ENCODE measurements around the gene MRPL55. TPM values are rescaled to one million over a fixed set of nuclear protein-coding genes. Genes with fewer than 3 reads are reported as not detected.
A peak's percentile ranks its signal among the peaks of the same experiment; 100 is the strongest.

Gene MRPL55
- total RNA-seq, 1 experiment from 2014 or later, result 99.3 TPM

GRCh38 chr1:228148196-228148861, 39.2 kb upstream of the MRPL55 start:
- DNase-seq (ENCODE audit: low read depth), result no peak

DNA sequence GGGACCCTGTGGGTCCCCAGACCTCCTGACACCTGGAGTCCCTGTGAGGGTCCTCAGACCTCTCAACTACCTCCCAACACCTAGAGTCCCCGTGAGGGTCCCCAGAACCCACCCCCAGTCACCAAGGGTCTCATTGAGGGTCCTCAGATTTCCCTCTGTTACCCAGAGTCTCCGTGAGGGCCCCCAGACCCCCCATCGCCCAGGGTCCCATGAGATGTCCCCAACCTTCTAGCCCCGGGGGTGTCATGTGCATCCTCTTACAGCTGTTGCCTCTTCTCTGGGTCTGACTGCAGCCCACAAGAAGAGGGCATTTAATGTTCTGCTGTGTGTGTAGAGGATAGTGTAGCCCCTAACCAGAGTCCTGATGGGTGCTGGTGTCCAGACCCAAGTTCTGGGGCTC, 38.7 kb upstream of the MRPL55 start:
- no peak for DNase-seq (ENCODE audit: low read depth)

- no peak for DNase-seq (ENCODE audit: low read depth)
These were observed 38.1 kb upstream of the MRPL55 start for GRCh38 chr1:228147151-228147693.

- no peak for DNase-seq (ENCODE audit: low read depth)
These were observed 37.5 kb upstream of the MRPL55 start for GRCh38 chr1:228146417-228147150.

DNA sequence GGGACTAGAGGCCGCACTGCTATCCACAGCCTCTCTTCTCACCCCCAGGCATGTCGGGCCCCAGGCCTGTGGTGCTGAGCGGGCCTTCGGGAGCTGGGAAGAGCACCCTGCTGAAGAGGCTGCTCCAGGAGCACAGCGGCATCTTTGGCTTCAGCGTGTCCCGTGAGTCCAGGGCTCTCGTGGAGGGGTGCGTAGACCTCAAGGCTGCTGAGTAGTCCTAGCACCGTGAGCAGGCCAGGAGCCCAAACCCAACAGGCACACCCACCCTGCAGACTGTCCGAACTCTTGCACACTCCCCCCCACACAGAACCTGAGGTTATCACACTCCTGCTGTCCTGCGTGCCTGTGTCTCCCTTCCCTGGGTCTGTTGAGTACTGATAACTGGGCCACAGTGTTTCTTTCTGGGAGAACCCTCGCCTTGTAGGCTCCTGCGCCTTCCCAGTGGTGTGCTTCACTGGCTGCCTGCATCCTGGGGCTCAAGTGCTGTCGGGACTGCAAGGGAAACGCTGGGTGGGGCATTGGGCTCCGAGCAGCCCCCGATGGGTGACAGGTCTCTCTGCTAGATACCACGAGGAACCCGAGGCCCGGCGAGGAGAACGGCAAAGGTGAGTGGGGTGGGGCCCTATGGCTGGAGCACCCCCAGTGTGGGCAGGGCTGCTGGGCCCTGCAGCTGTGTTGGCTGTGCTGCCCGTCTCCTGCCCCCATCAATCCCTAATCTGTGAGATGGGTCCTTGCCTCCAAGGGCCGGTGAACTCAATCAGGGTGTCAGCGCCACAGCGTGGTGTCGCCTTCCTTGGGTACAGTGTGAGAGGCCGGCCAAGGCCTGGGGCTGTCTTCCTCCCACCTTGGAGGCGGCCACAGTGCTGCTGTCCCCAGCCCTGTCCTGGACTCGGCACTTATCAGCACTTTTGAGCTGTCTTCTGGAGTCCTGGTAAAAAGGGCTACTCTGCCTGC, 36.6 kb upstream of the MRPL55 start:
- DNase-seq (ENCODE audit: low read depth), result no peak

GRCh38 chr1:228144993-228145343, 35.9 kb upstream of the MRPL55 start:
- DNase-seq (ENCODE audit: low read depth), result no peak

GRCh38 chr1:228144193-228144992, 35.3 kb upstream of the MRPL55 start:
- DNase-seq (ENCODE audit: low read depth), result no peak

GRCh38 chr1:228143480-228144192, 34.5 kb upstream of the MRPL55 start:
- DNase-seq (ENCODE audit: low read depth), result no peak

GRCh38 chr1:228142701-228143136, 33.6 kb upstream of the MRPL55 start:
- DNase-seq (ENCODE audit: low read depth), result no peak

DNA sequence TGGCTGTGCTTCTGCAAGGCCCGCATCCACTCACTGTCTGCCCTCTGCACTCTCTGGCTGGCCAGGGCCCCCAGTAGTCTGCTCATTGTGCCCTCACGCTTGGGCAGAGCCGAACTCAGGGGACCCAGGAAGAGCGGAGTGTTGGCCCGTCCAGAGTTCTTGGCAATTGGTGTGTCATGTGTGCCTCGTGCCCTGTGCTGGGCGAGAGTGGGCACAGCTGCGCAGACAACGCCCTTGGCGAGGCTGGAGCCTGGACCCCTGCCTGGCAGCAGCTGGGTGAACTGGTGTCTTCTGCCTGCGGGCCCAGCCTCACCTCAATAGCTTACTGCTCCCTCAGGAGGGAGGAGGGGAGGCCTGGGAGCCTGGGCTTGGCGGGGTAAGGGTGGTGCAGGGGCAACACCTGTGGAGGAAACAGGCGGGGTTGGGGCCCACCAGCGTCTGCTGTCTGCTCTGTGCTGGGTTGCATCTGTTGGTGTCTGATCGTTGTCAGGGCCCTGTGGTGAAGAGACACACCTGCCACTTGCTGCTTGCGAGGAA, 33.1 kb upstream of the MRPL55 start:
- DNase-seq (ENCODE audit: low read depth), result no peak

- peak; percentile 88 for DNase-seq (ENCODE audit: low read depth)
These were observed 32.3 kb upstream of the MRPL55 start for GRCh38 chr1:228141226-228142044.

DNA sequence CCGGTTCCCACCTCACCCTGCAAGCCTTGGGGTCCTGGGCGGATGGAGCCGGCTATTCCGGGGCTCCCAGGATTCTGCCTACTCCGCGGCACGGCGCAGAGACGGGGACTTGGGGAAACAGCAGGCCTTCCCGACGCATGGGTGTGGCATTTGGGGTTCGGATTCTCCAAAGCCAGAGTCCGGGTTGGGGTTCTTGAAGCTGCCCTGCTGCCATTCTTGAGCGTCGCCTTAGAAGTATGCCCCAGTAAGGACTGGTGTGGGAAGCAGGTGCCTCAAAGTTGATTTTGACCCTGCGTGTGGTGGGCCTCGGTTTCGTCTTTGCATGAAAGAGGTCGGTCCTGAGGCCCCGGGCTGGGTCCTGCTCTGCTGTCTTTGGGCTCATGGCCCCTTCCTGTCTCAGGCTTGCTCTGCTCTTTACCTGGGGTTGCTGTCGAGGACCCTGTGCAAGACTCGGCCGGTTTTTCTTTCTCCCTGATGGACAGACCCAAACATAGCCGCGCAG, 31.7 kb upstream of the MRPL55 start:
- DNase-seq (ENCODE audit: low read depth), result no peak

DNA sequence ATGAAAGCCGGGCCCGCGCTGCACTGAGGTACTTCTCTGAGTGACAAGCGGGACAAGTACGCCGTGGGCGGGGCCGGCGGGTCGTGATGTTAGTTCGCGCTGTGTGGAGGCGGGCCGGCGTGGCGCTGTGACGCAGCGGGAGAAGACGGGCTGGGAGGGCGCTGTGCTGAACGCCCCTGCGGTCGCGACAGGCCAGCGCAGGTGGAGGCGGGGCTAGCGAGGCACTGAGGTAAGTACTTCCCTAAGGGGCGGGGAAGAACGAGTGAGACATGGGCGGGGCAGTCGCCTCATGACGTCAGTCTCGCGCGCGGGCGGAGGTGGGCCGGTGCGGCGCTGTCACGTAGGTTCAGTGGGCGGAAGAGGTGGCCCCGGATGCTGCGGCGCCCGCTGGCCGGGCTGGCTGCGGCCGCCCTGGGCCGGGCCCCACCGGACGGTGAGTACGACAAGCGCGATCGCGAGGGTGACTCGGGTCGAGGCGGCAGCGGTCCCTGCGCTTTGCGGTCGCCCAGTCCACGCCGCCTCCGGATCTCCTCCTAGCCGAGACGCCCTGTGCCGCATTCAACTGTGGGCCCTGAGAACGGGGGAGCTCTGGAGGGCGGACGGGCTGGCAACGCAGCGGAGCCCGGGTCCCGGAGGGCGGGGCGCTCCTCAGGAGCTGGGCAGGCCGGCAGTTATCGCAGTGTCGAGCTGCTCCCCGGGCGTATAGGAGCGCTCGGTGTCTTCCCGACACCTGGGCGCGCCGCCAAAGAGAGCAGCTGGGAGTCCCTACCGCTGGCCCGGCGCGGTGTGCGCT, 31.0 kb upstream of the MRPL55 start, which contains the start of gene GUK1:
TSS of gene GUK1 (plus strand) at position 349 of the 793 bp plus-strand sequence. CDS start at position 373, 24 bp downstream.
- peak; percentile 99 for DNase-seq (ENCODE audit: low read depth)

- no peak for DNase-seq (ENCODE audit: low read depth)
These were observed 30.4 kb upstream of the MRPL55 start for GRCh38 chr1:228139406-228139930.

DNA sequence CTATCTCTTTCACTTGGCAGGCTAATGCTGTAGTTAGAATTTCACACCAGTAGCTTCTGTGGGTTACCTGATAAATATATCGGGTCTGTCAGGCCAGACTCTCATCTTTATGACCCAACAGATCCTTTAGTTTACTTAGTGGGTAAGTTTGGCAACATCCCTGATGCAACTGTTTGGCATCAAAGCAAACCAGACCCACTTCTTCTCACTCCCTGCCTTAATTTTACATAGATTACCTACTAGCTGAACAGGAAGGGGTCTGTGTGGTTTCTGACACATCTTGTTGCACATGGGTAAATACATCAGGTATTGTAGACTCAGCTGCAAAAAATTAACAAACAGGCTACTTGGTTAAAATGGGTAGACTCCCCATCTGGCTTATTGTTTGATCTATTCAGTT, 27.8 kb upstream of the MRPL55 start:
- DNase-seq (ENCODE audit: low read depth), result no peak

GRCh38 chr1:228134591-228134990, 25.5 kb upstream of the MRPL55 start:
- DNase-seq (ENCODE audit: low read depth), result no peak

GRCh38 chr1:228131766-228132165, 22.7 kb upstream of the MRPL55 start:
- no peak for DNase-seq (ENCODE audit: low read depth)

DNA sequence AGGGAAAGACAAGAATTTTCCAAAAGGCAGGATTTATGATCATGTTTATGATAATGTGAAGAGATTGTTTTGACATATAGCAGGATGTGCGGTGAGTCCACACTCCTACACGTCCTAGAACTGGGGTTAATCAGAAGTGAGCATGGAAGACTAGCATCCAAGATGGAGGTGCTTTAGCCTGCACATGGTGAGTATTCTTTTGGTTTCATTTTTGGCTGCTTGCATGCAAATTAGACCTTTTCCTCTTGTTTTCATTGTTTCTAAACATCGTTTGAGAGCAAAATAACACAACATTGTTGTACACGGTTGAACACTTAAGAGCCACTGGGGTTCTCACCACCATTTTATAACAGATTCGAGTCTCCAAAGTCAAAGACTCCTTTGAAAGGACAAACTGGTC, 16.1 kb upstream of the MRPL55 start:
- DNase-seq (ENCODE audit: low read depth), result no peak

All from M059J (cell line).